Vagina (tissue), 2 donors: ENCODE results near the gene NFS1. TPM values are rescaled to one million over a fixed set of nuclear protein-coding genes. Genes with fewer than 3 reads are reported as not detected.

Source experiments
- DNase-seq, 2 donors: peaks; one replicate each; pipeline ENCODE4 v3.0.0-alpha.2; 2017; ENCODE audit errors: extremely low spot score in 2 of 2
- H3K27ac ChIP-seq: fragments of 200-600 bp; sonication (generic); one replicate; pipeline ENCODE4 v1.5.1; 2019
- H3K27me3 ChIP-seq: fragments of 200-600 bp; sonication (generic); one replicate; pipeline ENCODE4 v1.5.1; 2019
- H3K36me3 ChIP-seq, 2 donors: fragments of 200-600 bp; sonication (generic); one replicate each; pipeline ENCODE4 v1.5.1; 2017 to 2019
- H3K4me1 ChIP-seq: fragments of 200-600 bp; sonication (generic); one replicate; pipeline ENCODE4 v1.5.1; 2019
- H3K4me3 ChIP-seq, 2 donors: fragments of 200-600 bp; sonication (generic); 1 replicate in 1 of 2; 2 replicates in 1 of 2; pipeline ENCODE4 v1.5.1; 2016 to 2019
- H3K9me3 ChIP-seq: fragments of 200-600 bp; sonication (generic); one replicate; pipeline ENCODE4 v1.5.1; 2019
- POLR2A ChIP-seq, 2 donors: fragments of 450-650 bp; IDR thresholded peaks; one replicate each; pipeline ENCODE4 v1.6.1; 2017; ENCODE audit warnings: antibody characterized with exemption in 2 of 2, mild to moderate bottlenecking in 2 of 2, moderate library complexity in 2 of 2
- POLR2AphosphoS5 ChIP-seq, 2 donors: sonication (generic); formaldehyde crosslinking; IDR thresholded peaks; one replicate each; pipeline ENCODE4 v1.9.0; 2017; ENCODE audit warnings: antibody characterized with exemption in 2 of 2, mild to moderate bottlenecking in 2 of 2, low read depth in 1 of 2; ENCODE audit not compliant: insufficient read depth in 1 of 2
- intact Hi-C: fragments of 100-400 bp; cut with DNase I; formaldehyde crosslinking; loops from one replicate; pipeline ENCODE4 v1.15.1; 2023
- total RNA-seq: library from RNA; depleted of rRNA; stranded (reverse); fragments of >200 nt; gene quantifications from one replicate; pipeline ENCODE4 v1.2.3, GENCODE V29; 2016
- TF ChIP-seq, protein P1 (sequence below), 3 experiments: fragments of 450-650 bp in 2 of 3; fragments of 200-600 bp in 1 of 3; sonication (generic) in 1 of 3; IDR thresholded peaks; one replicate each; pipeline ENCODE4 v1.5.1; 2017 to 2019; ENCODE audit warnings: antibody characterized with exemption in 3 of 3, mild to moderate bottlenecking in 2 of 3, moderate library complexity in 2 of 3

NFS1 gene
- total RNA-seq, 1 donor from 2014 or later, result 15.2 TPM

DNA sequence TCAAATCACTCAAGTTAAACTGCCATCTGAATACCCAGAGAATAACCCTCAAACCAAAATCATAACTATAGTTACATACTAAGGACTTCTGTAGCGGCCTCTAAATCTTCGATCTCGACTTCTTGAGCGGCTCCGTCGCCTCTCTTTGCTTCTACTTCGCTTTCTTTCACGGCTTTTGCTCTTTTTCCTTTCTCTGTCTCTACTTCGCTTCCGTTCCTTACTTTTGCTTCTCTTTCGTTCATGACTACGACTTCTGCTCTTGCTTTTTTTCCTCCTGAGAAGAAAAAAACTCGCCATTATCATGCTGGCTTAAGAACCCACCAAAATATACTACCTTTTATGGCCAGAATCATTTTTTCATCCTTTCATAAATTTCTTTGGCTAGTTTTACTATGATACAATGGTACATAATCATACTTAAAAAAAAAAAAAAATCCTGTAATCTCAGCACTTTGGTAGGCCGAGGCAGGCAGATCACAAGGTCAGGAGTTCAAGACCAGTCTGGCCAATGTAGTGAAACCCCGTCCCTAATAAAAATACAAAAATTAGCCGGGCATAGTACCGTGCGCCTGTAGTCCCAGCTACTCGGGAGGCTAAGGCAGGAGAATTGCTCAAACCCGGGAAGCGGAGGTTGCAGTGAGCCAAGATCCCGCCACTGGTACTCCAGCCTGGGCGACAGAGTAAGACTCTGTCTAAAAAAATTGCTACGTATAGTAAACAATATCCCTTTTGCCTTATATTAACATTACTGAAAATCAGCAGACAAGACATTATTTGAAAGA, 32.9 kb upstream of the NFS1 start:
- peaks cover 0 to 91% of the 10 kb centered on the region in 2 donors for H3K36me3 ChIP-seq
- H3K27ac ChIP-seq, result no peak overlapping the region
- H3K27me3 ChIP-seq, result no peaks in the 10 kb centered on the region
- intact Hi-C loops, result loop anchor here (10.0 kb wide), 1 partner anchor 153 kb away; no protein-coding TSS in a partner anchor
- TF ChIP-seq, protein P1, sequence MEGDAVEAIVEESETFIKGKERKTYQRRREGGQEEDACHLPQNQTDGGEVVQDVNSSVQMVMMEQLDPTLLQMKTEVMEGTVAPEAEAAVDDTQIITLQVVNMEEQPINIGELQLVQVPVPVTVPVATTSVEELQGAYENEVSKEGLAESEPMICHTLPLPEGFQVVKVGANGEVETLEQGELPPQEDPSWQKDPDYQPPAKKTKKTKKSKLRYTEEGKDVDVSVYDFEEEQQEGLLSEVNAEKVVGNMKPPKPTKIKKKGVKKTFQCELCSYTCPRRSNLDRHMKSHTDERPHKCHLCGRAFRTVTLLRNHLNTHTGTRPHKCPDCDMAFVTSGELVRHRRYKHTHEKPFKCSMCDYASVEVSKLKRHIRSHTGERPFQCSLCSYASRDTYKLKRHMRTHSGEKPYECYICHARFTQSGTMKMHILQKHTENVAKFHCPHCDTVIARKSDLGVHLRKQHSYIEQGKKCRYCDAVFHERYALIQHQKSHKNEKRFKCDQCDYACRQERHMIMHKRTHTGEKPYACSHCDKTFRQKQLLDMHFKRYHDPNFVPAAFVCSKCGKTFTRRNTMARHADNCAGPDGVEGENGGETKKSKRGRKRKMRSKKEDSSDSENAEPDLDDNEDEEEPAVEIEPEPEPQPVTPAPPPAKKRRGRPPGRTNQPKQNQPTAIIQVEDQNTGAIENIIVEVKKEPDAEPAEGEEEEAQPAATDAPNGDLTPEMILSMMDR (IDR thresholded peaks at IDR 0.05), result no peak
- no peak for TF ChIP-seq POLR2A (IDR thresholded peaks at IDR 0.05)
- no peak for TF ChIP-seq POLR2AphosphoS5 (IDR thresholded peaks at IDR 0.05; ENCODE audit: insufficient read depth in 1 of 2, low read depth in 1 of 2)
- H3K4me3 ChIP-seq, result no peak overlapping the region
- H3K9me3 ChIP-seq, result no peaks in the 10 kb centered on the region
- peaks cover 77% of the 10 kb centered on the region for H3K4me1 ChIP-seq
- DNase-seq, result no peak

DNA sequence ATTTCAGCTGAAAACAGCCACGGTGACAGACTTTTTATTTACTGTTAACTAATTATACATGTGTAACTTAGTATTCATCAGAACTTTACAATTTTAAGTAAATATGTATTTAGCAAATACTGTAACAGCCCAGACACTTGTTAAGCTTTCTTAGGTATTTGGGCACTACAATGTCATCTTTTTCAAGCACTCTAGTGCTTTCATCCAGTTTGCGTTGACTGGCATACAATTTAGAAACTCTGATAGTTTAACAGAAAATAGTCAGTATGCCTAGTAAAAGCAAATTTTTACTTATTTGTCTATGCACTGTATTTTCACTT, 32.3 kb upstream of the NFS1 start:
- Histone ChIP-seq H3K36me3 (peaks cover 0 to 91% of the 10 kb centered on the region in 2 donors), H3K9me3 (no peaks in the 10 kb centered on the region), H3K27ac (no peak overlapping the region), H3K4me3 (no peak overlapping the region), H3K4me1 (peaks cover 71% of the 10 kb centered on the region), H3K27me3 (no peaks in the 10 kb centered on the region)
- TF ChIP-seq, protein P1 (IDR thresholded peaks at IDR 0.05), result no peak
- TF ChIP-seq POLR2A (IDR thresholded peaks at IDR 0.05) (no peak), POLR2AphosphoS5 (IDR thresholded peaks at IDR 0.05; ENCODE audit: insufficient read depth in 1 of 2, low read depth in 1 of 2) (no peak)
- intact Hi-C loops, result loop anchor here (10.0 kb wide), 1 partner anchor 153 kb away; no protein-coding TSS in a partner anchor
- no peak for DNase-seq

DNA sequence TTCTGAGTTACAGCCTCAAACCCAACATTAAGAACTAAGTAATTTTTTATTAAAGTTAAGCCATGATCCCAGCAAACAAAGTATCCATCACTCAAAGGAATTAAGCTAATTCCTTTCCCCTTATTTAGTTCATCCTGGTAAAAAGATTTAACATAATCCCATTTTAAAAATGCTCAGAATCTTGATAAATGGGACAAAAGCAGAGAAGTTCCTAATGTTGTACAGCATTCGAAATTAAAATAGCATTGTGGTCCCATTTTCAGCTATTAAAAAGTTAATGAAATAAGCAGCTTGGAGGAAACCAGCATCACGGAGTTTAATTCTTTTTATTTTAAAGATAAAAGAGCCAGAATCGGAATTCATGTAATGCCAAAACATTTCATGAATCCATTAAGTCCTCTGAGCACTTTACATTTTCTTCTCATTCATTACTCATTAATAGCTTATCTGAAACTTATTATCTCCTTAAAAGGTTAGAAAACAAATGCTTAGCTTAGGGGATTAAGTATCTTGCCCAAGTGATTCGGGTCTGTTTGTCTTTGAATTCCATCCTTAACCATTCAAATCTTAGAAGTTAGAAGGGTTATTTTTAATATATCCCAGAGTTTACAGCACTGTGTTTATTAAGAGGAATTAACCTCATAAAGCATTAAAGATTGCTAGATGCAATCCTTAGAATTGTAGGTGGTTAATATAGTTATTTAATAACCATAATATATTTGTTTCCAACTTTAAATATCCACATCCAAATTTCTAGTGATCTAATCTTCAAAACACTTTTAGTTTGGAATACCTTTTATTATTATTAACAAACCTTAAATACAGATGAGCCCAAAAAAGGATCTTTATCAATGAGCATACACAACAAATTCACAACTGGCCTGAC, 31.7 kb upstream of the NFS1 start:
- no peaks in the 10 kb centered on the region for H3K27me3 ChIP-seq
- H3K9me3 ChIP-seq, result no peaks in the 10 kb centered on the region
- H3K4me3 ChIP-seq, result no peak overlapping the region
- intact Hi-C loops, result loop anchor here (10.0 kb wide), 1 partner anchor 154 kb away; no protein-coding TSS in a partner anchor
- TF ChIP-seq, protein P1 (IDR thresholded peaks at IDR 0.05), result no peak
- TF ChIP-seq POLR2AphosphoS5 (IDR thresholded peaks at IDR 0.05; ENCODE audit: insufficient read depth in 1 of 2, low read depth in 1 of 2) (no peak), POLR2A (IDR thresholded peaks at IDR 0.05) (no peak)
- H3K4me1 ChIP-seq, result peaks cover 65% of the 10 kb centered on the region
- no peak for DNase-seq
- H3K36me3 ChIP-seq, result peaks cover 0 to 91% of the 10 kb centered on the region in 2 donors
- H3K27ac ChIP-seq, result no peak overlapping the region

DNA sequence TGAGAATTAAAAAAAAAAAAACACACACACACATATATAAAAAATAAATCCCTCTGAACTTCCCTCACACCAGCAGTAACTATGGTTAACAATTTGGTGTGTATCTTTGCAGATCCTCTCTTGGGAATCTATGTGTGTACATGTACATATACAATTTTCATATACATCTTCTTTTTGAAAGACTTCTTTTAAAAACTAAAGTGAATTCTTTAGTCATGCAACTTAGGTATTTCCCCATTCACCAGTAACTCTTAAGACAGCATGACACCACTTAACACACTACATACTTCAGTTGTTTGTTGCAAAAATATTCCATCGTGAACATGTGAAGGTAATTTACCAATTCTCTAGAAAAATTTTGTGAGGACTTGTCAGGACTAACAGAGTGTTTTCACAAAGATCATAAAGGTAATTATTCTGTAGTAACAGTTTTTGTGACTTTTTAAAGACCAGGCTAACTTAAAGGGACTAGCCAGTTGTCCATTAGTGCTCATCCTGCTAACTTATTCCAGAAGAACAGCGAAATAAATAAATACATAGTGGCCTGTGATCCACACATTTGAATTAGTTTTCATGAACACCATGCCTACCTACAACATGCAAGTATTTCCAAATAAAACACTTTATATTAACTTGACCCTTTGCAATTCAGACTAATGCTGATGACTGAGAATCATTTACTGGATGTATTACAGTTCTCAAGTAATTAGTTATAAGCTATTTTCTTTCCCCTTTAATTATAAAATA, 30.9 kb upstream of the NFS1 start:
- no peaks in the 10 kb centered on the region for H3K9me3 ChIP-seq
- DNase-seq, result no peak
- TF ChIP-seq POLR2AphosphoS5 (IDR thresholded peaks at IDR 0.05; ENCODE audit: insufficient read depth in 1 of 2, low read depth in 1 of 2) (no peak), POLR2A (IDR thresholded peaks at IDR 0.05) (no peak)
- TF ChIP-seq, protein P1 (IDR thresholded peaks at IDR 0.05), result no peak
- H3K4me1 ChIP-seq, result peaks cover 57% of the 10 kb centered on the region
- H3K4me3 ChIP-seq, result no peak overlapping the region
- peaks cover 0 to 91% of the 10 kb centered on the region in 2 donors for H3K36me3 ChIP-seq
- H3K27me3 ChIP-seq, result no peaks in the 10 kb centered on the region
- intact Hi-C loops, result loop anchor here (10.0 kb wide), 1 partner anchor 155 kb away; no protein-coding TSS in a partner anchor
- H3K27ac ChIP-seq, result no peak overlapping the region
